ENCODE results near the gene ARRB1.

GRCh38 chr11:75292943-75293342, 58.5 kb downstream of the ARRB1 start:
- TF ChIP-seq CTCF (IDR thresholded peaks at IDR 0.05) (no peak), POLR2A (IDR thresholded peaks at IDR 0.05) (no peak)
